Subcutaneous abdominal adipose tissue (tissue), 5 donors: ENCODE measurements around the gene OR2L3.
A peak's percentile ranks its signal among the peaks of the same experiment; 100 is the strongest.
"Not testable (repeated sequence)": the region's sequence is repeated elsewhere in the genome, so short reads cannot be mapped to it uniquely, and the experiment has no call there.

ENCODE experiments used
- H3K27ac ChIP-seq: one replicate; pipeline ENCODE4 v1.7.0; 2013; ENCODE audit warnings: low read depth, mild to moderate bottlenecking, inconsistent platforms, low read length, moderate library complexity
- H3K27me3 ChIP-seq, 5 donors: one replicate each; pipeline ENCODE4 v1.7.0; 2013; ENCODE audit warnings: low read length in 5 of 5, inconsistent platforms in 1 of 5; ENCODE audit not compliant: control insufficient read depth in 5 of 5, insufficient read depth in 4 of 5
- H3K36me3 ChIP-seq, 5 donors: one replicate each; pipeline ENCODE4 v1.7.0; 2013; ENCODE audit warnings: low read length in 5 of 5; ENCODE audit not compliant: control insufficient read depth in 5 of 5, insufficient read depth in 5 of 5
- H3K4me1 ChIP-seq, 5 donors: one replicate each; pipeline ENCODE4 v1.7.0; 2013; ENCODE audit warnings: low read length in 5 of 5, mild to moderate bottlenecking in 3 of 5, moderate library complexity in 1 of 5; ENCODE audit not compliant: control insufficient read depth in 5 of 5, insufficient read depth in 5 of 5
- H3K4me3 ChIP-seq, 5 donors: one replicate each; pipeline ENCODE4 v1.7.0; 2013; ENCODE audit warnings: low read length in 5 of 5, low read depth in 1 of 5
- H3K9ac ChIP-seq, 5 donors: one replicate each; pipeline ENCODE4 v1.7.0; 2013; ENCODE audit warnings: low read length in 5 of 5, mild to moderate bottlenecking in 4 of 5, moderate library complexity in 3 of 5
- H3K9me3 ChIP-seq, 5 donors: one replicate each; pipeline ENCODE4 v1.7.0; 2013; ENCODE audit warnings: low read length in 5 of 5; ENCODE audit not compliant: control insufficient read depth in 5 of 5
- donor health status: healthy.
- donor health status: healthy.
- donor health status: healthy.
- donor health status: healthy.
- donor health status: healthy.

OR2L3 gene

GRCh38 chr1:248054671-248055070, 8.0 kb downstream of the OR2L3 start:
- Histone ChIP-seq H3K9me3 (peaks cover 0 to 4% (median 0%) of the 10 kb centered on the region in 5 donors), H3K27ac (no peak overlapping the region), H3K4me3 (no peak overlapping the region), H3K36me3 (no peaks in the 10 kb centered on the region), H3K9ac (no peak overlapping the region), H3K27me3 (no peaks in the 10 kb centered on the region), H3K4me1 (no peaks in the 10 kb centered on the region)

DNA sequence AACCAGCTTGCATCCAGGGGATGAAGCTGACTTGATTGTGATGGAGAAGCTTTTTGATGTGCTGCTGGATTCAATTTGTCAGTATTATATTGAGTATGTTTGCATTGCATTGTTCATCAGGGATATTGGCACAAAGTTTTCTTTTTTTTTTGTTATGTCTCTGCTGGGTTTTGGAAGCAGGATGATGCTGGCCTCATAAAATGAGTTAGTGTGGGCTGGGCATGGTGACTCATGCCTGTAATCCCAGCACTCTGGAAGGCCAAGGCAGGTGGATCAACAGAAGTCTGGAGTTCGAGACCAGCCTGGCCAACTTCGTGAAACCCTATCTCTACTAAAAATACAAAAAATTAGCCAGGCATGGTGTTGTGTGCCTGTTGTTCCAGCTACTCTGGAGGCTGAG, 8.6 kb downstream of the OR2L3 start:
- no peaks in the 10 kb centered on the region for H3K27me3 ChIP-seq
- no peak overlapping the region for H3K9ac ChIP-seq
- no peaks in the 10 kb centered on the region for H3K36me3 ChIP-seq
- H3K4me3 ChIP-seq, result no peak overlapping the region
- no peak overlapping the region for H3K27ac ChIP-seq
- no peaks in the 10 kb centered on the region for H3K4me1 ChIP-seq
- H3K9me3 ChIP-seq, result peaks cover 0 to 4% (median 0%) of the 10 kb centered on the region in 5 donors

DNA sequence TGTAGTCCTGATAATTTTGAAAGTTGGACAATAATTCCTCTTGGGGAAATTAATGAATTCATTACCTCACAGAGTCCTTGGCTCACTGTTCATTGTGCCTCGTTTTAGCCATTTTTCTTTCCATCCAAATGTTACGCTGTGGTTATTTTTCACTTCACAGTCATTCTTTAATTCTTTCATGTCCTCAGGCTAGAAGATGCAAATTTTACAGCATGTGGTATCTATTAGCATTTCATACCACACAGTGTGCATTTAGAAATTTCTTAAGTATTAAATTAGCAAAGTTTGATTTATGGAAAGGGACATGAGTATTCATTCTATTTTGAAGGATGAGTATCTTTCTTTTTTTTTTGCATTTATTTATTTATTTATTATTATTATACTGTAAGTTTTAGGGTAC, 18.4 kb downstream of the OR2L3 start:
- no peak overlapping the region for H3K9ac ChIP-seq
- no peak overlapping the region for H3K27ac ChIP-seq
- H3K4me3 ChIP-seq, result no peak overlapping the region
- no peaks in the 10 kb centered on the region for H3K4me1 ChIP-seq
- peaks cover 0 to 6% (median 0%) of the 10 kb centered on the region in 5 donors for H3K9me3 ChIP-seq
- H3K27me3 ChIP-seq, result no peaks in the 10 kb centered on the region
- H3K36me3 ChIP-seq, result no peaks in the 10 kb centered on the region

DNA sequence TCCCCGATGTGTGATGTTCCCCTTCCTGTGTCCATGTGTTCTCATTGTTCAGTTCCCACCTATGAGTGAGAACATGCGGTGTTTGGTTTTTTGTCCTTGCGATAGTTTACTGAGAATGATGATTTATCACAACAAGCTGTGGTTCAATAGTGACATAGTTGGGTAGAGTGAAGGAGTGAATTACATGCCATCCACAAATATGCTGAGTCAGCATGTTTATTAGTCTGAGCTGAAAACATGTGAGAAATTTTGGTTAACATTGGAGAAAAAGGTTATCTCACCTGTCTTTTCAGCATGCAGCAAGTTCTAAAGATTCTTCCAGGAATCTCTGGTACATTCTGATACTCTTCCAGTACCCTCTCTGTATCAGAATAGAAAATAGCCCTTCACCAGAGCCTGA, 19.0 kb downstream of the OR2L3 start:
- no peaks in the 10 kb centered on the region for H3K27me3 ChIP-seq
- H3K27ac ChIP-seq, result no peak overlapping the region
- H3K4me3 ChIP-seq, result no peak overlapping the region
- no peaks in the 10 kb centered on the region for H3K36me3 ChIP-seq
- peaks cover 0 to 6% (median 0%) of the 10 kb centered on the region in 5 donors for H3K9me3 ChIP-seq
- no peaks in the 10 kb centered on the region for H3K4me1 ChIP-seq
- H3K9ac ChIP-seq, result no peak overlapping the region

DNA sequence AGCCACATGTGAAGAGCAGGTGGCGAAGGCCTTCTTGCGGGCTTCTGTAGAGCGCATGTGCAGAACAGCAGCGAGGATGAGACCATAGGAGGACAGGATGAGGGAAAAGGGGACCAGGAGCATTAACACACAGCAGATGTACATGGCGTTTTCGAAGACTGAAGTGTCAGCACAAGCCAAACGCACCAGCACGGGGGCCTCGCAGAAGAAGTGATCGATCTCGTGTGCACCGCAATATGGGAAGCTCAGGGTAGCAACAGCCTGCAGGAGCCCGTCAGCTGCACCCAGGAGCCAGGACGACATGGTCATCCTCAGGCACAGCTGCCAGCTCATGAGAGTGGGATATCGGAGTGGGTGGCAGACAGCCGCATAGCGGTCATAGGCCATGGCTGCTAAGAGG, 37.2 kb downstream of the OR2L3 start:
- H3K4me3 ChIP-seq, H3K36me3 ChIP-seq, H3K9ac ChIP-seq, H3K27ac ChIP-seq, H3K9me3 ChIP-seq, H3K27me3 ChIP-seq, H3K4me1 ChIP-seq: not testable (repeated sequence)

- Histone ChIP-seq H3K27ac (no peak within 1 kb of the TSS), H3K9me3 (peaks cover 0 to 3% (median 0%) of the 10 kb centered on the region in 5 donors), H3K4me3 (no peak within 1 kb of the TSS), H3K27me3 (no peaks in the 10 kb centered on the region), H3K4me1 (no peaks in the 10 kb centered on the region), H3K36me3 (no peaks in the 10 kb centered on the region), H3K9ac (no peak within 1 kb of the TSS)
These were observed 48.2 kb downstream of the OR2L3 start, which contains the start of gene OR2L13 for GRCh38 chr1:248094884-248095283. Gene OR2L13, plus strand, starts transcription at chr1:248095184. Its CDS starts 4,192 bp downstream, at chr1:248099376.

DNA sequence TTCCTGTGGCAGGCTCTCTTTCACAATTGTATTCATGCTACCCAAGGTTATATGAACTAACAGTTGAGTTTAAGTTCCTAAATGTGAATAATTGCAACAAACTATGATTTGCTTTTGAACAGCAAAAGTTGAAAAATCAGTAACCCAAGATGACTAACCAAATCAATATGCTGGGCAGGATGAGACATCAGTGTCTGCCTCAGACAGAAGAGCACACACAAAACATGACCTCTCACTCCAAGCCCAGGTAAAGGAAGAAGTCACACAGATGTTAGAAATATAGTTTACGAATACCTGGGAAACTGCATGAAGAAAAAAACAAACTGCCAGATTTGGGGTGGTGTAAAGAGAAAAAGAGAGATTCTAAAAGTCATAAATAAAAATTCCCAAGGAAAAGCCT, 51.9 kb downstream of the OR2L3 start:
- Histone ChIP-seq H3K9me3 (peaks cover 0 to 3% (median 0%) of the 10 kb centered on the region in 5 donors), H3K4me3 (no peak overlapping the region), H3K27ac (no peak overlapping the region), H3K36me3 (no peaks in the 10 kb centered on the region), H3K4me1 (no peaks in the 10 kb centered on the region), H3K9ac (no peak overlapping the region), H3K27me3 (no peaks in the 10 kb centered on the region)

- H3K36me3 ChIP-seq, result no peaks in the 10 kb centered on the region
- H3K4me1 ChIP-seq, result no peaks in the 10 kb centered on the region
- peaks cover 0 to 8% (median 2%) of the 10 kb centered on the region in 5 donors for H3K9me3 ChIP-seq
- no peak overlapping the region for H3K4me3 ChIP-seq
- no peaks in the 10 kb centered on the region for H3K27me3 ChIP-seq
- no peak overlapping the region for H3K27ac ChIP-seq
- H3K9ac ChIP-seq, result no peak overlapping the region
These were observed 56.2 kb downstream of the OR2L3 start for GRCh38 chr1:248102847-248103246.

GRCh38 chr1:248111157-248111556, 64.5 kb downstream of the OR2L3 start:
- Histone ChIP-seq H3K9me3 (peaks cover 7 to 26% (median 22%) of the 10 kb centered on the region in 5 donors), H3K4me1 (no peaks in the 10 kb centered on the region), H3K36me3 (no peaks in the 10 kb centered on the region), H3K27ac (no peak overlapping the region), H3K9ac (no peak overlapping the region), H3K4me3 (peak overlapping the region in 2 of 5 donors; percentile 13), H3K27me3 (no peaks in the 10 kb centered on the region)
